Transverse colon (tissue), 4 donors: ENCODE results near the gene PRR23E. TPM values are rescaled to one million over a fixed set of nuclear protein-coding genes. Genes with fewer than 3 reads are reported as not detected.

Experiments
- DNase-seq: peaks from one replicate; pipeline ENCODE4 v3.0.0-alpha.2; 2019
- H3K27ac ChIP-seq, 4 donors: fragments of 200-600 bp; sonication (generic); 2 replicates each; pipeline ENCODE4 v1.5.1; 2016 to 2018; ENCODE audit warnings: inconsistent platforms in 4 of 4
- H3K27me3 ChIP-seq: fragments of 200-600 bp; sonication (generic); 2 replicates; pipeline ENCODE4 v1.5.1; 2017; ENCODE audit warnings: inconsistent platforms
- H3K36me3 ChIP-seq, 4 donors: fragments of 200-600 bp; sonication (generic); 2 replicates each; pipeline ENCODE4 v1.5.1; 2017 to 2019; ENCODE audit warnings: inconsistent platforms in 4 of 4
- H3K4me1 ChIP-seq, 4 donors: fragments of 200-600 bp; sonication (generic); 2 replicates each; pipeline ENCODE4 v1.5.1; 2017 to 2020; ENCODE audit warnings: inconsistent platforms in 4 of 4
- H3K4me3 ChIP-seq, 4 donors: fragments of 200-600 bp; sonication (generic); 1 replicate in 1 of 4; 2 replicates in 3 of 4; pipeline versions ENCODE4 v1.5.1 to v1.6.1; 2017 to 2019; ENCODE audit warnings: inconsistent platforms in 4 of 4
- H3K9me3 ChIP-seq, 2 donors: fragments of 200-600 bp; sonication (generic); 2 replicates each; pipeline ENCODE4 v1.5.1; 2017 to 2019; ENCODE audit warnings: inconsistent platforms in 2 of 2
- EP300 ChIP-seq: sonication (generic); formaldehyde crosslinking; IDR thresholded peaks from one replicate; pipeline ENCODE4 v1.6.1; 2017; ENCODE audit warnings: antibody characterized with exemption, low read depth
- POLR2A ChIP-seq: fragments of 450-650 bp; IDR thresholded peaks from one replicate; pipeline ENCODE4 v1.6.1; 2016; ENCODE audit warnings: antibody characterized with exemption, mild to moderate bottlenecking, moderate library complexity
- POLR2AphosphoS5 ChIP-seq, 3 donors: sonication (generic); formaldehyde crosslinking; IDR thresholded peaks; one replicate each; pipeline ENCODE4 v1.6.1; 2016; ENCODE audit warnings: antibody characterized with exemption in 3 of 3
- WGBS, 2 donors: methylation state at CpG; one replicate each; pipeline ENCODE4 v1.1.5; 2018; ENCODE audit warnings: low coverage in 1 of 2; 5-methylcytosine and 5-hydroxymethylcytosine counted together
- in situ Hi-C, 4 donors: fragments of 200-750 bp; cut with MboI; loops; one replicate each; pipeline versions ENCODE4 v1.15.0 to v1.15.1; 2017; ENCODE audit warnings: low sequenced_read_pairs in 3 of 4, low pct_ligation_motif_present in 1 of 4, low pct_unique_long_range_greater_than_20kb in 1 of 4
- intact Hi-C: fragments of 100-400 bp; cut with DNase I; formaldehyde crosslinking; loops from one replicate; pipeline ENCODE4 v1.15.1; 2023; ENCODE audit warnings: low total_unique reads
- total RNA-seq, 4 donors: library from RNA; depleted of rRNA; stranded (reverse); fragments of >200 nt; gene quantifications; one replicate each; pipeline ENCODE4 v1.1.0, GENCODE V29; 2016
- TF ChIP-seq, protein P1 (sequence below), 5 experiments: fragments of 200-600 bp in 3 of 5; fragments of 450-650 bp in 2 of 5; sonication (generic) in 3 of 5; IDR thresholded peaks; 1 replicate in 2 of 5; 2 replicates in 3 of 5; pipeline ENCODE4 v1.5.1; 2016 to 2017; ENCODE audit warnings: antibody characterized with exemption in 5 of 5, inconsistent platforms in 3 of 5, mild to moderate bottlenecking in 2 of 5, moderate library complexity in 1 of 5

Gene PRR23E
- total RNA-seq, 4 donors from 2014 or later = not detected

GRCh38 chr3:127194601-127195187 is 1.8 kb downstream of the PRR23E start:
- no peak overlapping the region for H3K4me3 ChIP-seq
- H3K27me3 ChIP-seq = peaks cover 14% of the 10 kb centered on the region
- DNase-seq = no peak
- WGBS, 2 donors = 82% methylated on average over 8 of the region's 8 CpGs; no CpG with 5 or more reads in 1 of the 2 donors
- in situ Hi-C loops = no loop called here
- no peaks in the 10 kb centered on the region for H3K36me3 ChIP-seq
- no peak overlapping the region for H3K27ac ChIP-seq
- intact Hi-C loops = no loop called here
- peaks cover 6 to 9% of the 10 kb centered on the region in 2 donors for H3K9me3 ChIP-seq
- TF ChIP-seq POLR2AphosphoS5 (IDR thresholded peaks at IDR 0.05) (no peak), EP300 (no peak), POLR2A (no peak)
- TF ChIP-seq, protein P1, sequence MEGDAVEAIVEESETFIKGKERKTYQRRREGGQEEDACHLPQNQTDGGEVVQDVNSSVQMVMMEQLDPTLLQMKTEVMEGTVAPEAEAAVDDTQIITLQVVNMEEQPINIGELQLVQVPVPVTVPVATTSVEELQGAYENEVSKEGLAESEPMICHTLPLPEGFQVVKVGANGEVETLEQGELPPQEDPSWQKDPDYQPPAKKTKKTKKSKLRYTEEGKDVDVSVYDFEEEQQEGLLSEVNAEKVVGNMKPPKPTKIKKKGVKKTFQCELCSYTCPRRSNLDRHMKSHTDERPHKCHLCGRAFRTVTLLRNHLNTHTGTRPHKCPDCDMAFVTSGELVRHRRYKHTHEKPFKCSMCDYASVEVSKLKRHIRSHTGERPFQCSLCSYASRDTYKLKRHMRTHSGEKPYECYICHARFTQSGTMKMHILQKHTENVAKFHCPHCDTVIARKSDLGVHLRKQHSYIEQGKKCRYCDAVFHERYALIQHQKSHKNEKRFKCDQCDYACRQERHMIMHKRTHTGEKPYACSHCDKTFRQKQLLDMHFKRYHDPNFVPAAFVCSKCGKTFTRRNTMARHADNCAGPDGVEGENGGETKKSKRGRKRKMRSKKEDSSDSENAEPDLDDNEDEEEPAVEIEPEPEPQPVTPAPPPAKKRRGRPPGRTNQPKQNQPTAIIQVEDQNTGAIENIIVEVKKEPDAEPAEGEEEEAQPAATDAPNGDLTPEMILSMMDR (IDR thresholded peaks at IDR 0.05) = no peak
- no peaks in the 10 kb centered on the region for H3K4me1 ChIP-seq

DNA sequence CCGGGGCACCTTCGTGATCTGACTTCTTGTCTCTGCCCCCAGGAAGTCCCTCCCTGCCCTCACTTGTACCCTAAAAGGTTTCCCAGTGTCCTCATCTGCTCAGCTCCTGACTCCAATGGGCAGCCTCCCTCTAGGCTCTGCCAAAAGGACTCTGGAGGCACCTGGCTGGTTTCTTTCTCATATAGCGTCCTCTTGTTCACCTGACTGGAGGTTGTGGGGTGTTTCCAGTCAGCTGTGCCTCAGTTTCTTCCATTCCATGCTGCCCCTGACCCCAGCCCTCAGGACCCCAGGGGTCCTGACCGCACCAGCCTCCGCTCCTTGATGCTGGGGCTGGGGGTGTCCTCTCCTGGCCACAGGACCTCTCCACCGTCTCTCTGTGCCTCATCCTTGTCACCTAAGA is 2.5 kb downstream of the PRR23E start:
- Histone ChIP-seq H3K4me3 (no peak overlapping the region), H3K27me3 (peaks cover 20% of the 10 kb centered on the region), H3K9me3 (peaks cover 6 to 9% of the 10 kb centered on the region in 2 donors), H3K36me3 (no peaks in the 10 kb centered on the region), H3K27ac (no peak overlapping the region), H3K4me1 (no peaks in the 10 kb centered on the region)
- intact Hi-C loops = no loop called here
- in situ Hi-C loops = no loop called here
- no peak for DNase-seq
- WGBS, 2 donors = 87% methylated on average over 6 of the region's 6 CpGs; no CpG with 5 or more reads in 1 of the 2 donors
- TF ChIP-seq POLR2A (no peak), POLR2AphosphoS5 (IDR thresholded peaks at IDR 0.05) (no peak), EP300 (no peak)
- TF ChIP-seq, protein P1 (IDR thresholded peaks at IDR 0.05) = no peak

DNA sequence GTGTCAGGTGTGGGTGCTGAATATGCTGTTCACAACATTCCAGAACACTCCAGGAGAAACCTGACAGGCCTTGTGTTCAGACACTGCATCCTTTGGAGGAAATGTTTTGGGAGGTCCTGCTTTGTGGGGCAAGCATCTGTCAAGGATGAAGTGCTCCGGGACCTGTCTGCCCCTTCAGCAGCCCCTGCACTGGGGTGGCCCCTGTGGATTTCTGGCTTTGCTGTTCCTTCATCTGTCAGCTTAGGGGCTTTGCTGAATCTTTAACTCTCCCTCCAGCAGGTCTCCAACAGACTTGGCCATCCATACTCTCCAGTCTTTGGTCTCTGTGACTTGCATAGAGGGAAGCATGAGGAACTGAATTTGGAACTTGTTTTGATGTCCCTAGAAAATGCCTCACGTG is 3.1 kb downstream of the PRR23E start:
- no peak overlapping the region for H3K27ac ChIP-seq
- WGBS, 2 donors = 0 to 49% methylated on average over 1 to 2 of the region's 2 CpGs

DNA sequence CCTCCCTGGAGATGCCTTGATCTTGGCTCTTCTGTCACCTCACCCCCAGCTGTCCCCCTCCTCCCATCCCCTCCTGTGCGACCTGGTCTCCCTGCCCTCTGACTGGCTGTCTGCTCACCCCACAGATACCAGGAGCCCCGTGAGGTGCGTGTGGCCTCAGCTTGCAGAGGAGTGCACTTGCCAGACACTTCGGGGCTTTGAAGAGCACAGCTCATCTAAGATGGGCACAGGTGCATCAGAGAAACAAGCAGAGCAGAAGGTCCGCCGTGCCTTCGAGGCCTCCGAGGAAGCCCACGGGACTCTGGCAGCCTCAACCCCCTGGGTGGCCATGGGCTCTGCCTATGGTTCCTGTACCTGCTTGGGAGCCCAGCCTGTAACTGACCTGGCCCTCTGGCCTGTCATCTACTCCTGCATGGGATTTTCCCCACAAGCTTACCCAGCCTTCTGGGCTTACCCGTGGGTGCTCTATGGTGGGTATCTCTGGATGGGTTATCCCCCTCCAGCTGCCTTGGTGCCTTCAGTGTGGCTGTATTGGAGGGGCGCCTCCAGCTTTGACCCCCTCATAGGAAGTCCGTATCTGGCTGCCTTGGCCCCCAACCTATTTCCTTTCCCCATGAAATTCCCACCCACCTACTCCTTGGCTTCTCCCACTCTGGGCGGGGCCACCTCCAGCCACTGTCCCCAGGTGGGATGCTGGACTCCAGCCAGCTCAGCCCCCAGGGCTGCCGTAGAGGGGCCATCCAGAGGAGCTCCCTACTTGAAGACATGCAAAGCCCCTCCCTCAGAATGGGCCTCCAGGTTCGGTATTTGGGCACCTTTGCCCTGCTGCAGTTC is 3.8 kb downstream of the PRR23E start:
- no peak for DNase-seq
- WGBS, 2 donors = 61 to 83% methylated on average over 5 to 15 of the region's 15 CpGs
- peaks cover 25% of the 10 kb centered on the region for H3K27me3 ChIP-seq
- H3K9me3 ChIP-seq = no peaks in the 10 kb centered on the region
- no peak overlapping the region for H3K27ac ChIP-seq
- no peaks in the 10 kb centered on the region for H3K4me1 ChIP-seq
- no peaks in the 10 kb centered on the region for H3K36me3 ChIP-seq
- TF ChIP-seq EP300 (no peak), POLR2A (no peak), POLR2AphosphoS5 (IDR thresholded peaks at IDR 0.05) (no peak)
- TF ChIP-seq, protein P1 (IDR thresholded peaks at IDR 0.05) = no peak
- intact Hi-C loops (no loop called here), in situ Hi-C loops (no loop called here)
- no peak overlapping the region for H3K4me3 ChIP-seq

More for the DNA sequence above, 3.1 kb downstream of the PRR23E start:
- H3K27me3 ChIP-seq = peaks cover 25% of the 10 kb centered on the region
- in situ Hi-C loops = no loop called here
- H3K4me1 ChIP-seq = no peaks in the 10 kb centered on the region
- no peaks in the 10 kb centered on the region for H3K36me3 ChIP-seq
- no peak for DNase-seq
- H3K4me3 ChIP-seq = no peak overlapping the region
- peaks cover 3 to 4% of the 10 kb centered on the region in 2 donors for H3K9me3 ChIP-seq
- TF ChIP-seq POLR2A = no peak
- TF ChIP-seq, protein P1 (IDR thresholded peaks at IDR 0.05) = no peak
- no peak for TF ChIP-seq EP300
- no peak for TF ChIP-seq POLR2AphosphoS5 (IDR thresholded peaks at IDR 0.05)
- intact Hi-C loops = no loop called here
